NCI-H146 treated with DMSO at 0.1 percent for 48 hours (cell line): ENCODE measurements around the gene OPRL1.

ENCODE experiments used
- DNase-seq: peaks from one replicate; lab custom pipeline; 2025; ENCODE audit not compliant: unreplicated experiment; lab: John Stamatoyannopoulos, UW

OPRL1 gene

DNA sequence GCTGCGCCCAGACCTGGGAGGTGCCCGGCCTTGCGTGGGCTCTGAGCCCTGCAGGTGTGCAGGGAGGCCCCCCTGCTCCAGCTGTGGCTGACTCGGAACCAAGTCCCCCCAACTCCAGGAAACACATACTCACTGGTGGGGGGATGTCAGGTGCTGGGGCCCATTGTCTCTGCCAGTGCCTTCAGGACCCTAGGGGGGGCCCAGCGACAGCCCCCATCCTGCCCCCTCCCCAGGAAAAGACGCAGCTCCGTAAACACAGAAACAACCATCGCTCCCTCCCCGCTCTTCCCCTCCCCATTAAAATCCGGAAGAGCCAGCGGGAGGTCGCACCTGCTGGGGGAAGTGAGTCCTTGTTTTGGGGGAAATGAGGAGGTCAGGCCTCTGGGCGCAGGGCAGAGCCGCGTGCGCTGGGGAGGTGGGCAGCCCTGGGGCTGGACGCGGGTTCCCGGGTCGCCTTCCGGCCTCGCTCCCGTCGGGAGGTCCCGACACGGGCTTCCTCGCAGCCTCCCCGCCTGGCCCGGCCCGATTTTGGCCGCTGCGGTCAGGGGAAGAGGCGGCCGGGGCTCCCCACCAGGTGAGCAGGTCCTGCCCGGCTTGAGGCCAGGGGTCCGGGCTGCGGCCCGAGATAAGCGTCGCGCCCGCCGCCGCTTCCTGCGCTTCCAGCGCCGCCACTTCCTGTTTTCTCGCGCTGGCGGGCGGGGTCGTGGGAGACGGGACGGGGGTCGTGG is 37.7 kb upstream of the OPRL1 start:
- DNase-seq: no peak

- DNase-seq: no peak
These were observed 36.1 kb upstream of the OPRL1 start for GRCh38 chr20:64043768-64044167.

DNA sequence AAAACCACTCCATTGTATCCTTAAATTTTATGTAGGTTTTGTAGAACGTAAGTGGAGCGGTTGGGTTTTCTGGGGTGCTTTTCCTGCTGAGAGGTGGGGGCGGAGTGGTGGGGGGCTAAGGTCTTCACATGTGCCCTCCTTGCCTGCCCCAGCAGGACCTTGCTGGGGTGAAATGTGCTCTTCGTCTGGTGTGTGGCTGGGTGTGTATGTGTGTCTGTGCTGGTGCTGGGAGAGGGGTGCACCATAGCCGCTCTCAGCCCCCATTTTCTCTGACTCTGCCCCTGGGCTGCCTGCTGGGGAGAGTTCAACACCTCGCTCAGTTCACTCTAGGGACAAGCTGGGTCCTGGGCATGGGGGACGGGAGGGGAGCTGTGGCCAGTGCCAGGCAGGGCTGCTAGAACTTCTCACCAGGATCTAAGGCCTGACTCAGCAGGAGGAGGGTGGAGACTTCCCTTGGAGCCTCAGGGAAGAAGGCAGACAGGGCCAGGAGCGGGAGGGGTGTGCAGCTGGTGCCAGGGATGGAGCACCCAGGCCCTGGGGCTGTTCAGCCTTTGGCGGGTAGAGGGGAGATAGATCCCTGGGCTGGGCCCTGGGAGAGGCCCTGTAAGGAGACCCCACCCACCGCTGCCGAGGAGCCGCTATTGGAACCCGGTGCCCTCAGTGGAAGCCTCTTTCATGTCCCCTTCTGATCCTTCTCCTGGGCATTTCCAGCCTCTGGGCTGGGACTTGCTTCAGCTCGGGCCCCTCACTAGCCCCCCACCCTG is 35.2 kb upstream of the OPRL1 start:
- DNase-seq: no peak

DNA sequence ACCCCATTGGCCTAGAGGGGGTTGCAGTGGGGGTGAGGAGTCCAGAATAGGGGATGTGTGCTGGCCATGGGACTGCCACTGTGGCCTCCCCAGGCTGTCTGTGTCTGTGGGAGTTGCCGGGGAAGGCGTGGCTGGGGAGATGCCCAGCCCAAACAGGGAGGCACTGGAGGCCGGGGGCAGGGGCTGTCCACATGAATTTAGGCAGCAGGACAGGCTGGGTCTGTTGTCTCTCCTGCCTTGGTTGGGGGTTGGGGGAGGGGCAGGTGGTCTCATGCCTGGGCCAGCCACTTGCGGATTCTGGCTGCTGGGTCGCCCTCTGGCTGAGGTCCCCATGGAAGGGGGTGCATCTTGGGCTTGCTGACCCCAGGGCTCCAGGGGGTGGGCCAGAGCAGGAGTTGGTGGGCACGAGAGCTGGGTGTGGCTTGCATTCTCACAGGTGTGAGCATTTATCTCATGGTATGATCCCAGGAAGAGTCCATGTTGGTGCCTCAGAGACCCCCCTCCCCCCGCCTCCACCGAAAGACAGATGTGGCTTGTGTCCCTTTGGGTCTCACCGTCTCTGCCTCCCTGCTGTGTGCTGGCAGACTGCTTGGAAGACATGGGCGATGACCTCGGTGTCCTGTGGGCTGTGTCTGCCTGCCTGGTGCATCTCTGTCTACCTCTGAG is 34.4 kb upstream of the OPRL1 start:
- no peak for DNase-seq

- no peak for DNase-seq
These were observed 32.9 kb upstream of the OPRL1 start for GRCh38 chr20:64047046-64047389.

- no peak for DNase-seq
These were observed 31.9 kb upstream of the OPRL1 start for GRCh38 chr20:64047968-64048401.

- DNase-seq: no peak
These were observed 31.4 kb upstream of the OPRL1 start for GRCh38 chr20:64048402-64049044.

- no peak for DNase-seq
These were observed 30.6 kb upstream of the OPRL1 start, which contains the start of gene SOX18 for GRCh38 chr20:64049060-64049877. SOX18 (minus strand) TSS chr20:64049639; CDS start chr20:64049516, 123 bp downstream.

- DNase-seq: no peak
These were observed 30.0 kb upstream of the OPRL1 start for GRCh38 chr20:64049878-64050260.

DNA sequence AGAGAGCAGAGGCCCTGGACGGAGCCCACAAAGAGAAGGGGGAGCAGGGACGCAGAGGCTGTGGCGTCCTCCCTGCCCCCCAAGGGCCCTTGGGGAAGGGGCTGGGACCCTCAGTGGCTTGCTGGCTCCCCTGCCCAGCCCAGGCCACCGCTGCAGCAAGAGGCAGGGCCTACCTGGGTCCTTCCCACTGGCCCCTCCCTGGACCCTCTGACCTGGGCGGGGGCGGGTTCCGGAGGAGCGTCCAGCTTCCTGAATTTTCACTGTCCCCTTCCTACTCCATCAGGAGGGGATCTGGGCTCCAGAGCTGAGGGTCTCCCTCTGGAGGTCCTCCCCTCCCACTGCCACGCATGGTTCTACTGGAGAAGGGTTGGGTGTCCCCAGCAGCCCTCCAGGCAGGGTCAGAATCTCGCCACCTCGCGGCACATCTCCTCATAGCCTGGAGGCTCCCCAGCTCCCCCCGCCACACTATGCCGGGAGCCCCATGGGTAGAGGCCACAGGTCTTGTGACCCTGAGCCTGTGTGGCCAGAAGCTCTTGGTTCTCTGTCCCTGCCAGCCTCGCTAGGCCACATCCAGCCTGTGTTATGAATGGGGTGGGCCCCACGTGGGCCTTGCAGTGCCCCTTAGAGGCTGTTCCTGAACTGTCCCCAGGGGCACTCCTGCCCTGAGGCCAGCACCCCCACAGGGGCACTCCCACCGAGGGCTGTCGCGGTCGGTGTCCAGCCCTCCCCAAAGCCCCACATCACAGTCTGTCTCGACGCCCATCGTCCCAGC is 29.4 kb upstream of the OPRL1 start:
- no peak for DNase-seq

DNA sequence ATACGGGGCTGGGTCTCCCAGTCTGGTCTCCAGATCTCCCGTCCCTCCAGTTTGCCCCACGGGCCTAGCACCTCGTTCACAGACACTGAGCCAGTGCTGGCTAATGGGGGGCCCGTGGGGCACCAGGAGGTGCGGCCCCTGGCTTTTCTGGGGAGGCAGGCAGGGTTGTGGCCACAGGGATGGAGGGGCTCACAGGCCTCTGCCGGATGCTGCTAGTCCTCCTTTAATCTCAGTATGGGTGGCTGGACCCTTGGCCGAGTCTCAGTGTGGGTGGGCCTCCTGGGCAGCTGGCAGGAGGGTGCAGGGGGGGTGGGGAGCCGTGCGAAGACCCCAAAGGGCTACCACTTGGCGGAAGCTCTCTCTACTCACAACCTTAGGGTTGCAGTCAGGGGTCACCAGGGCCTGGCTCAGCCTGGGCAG is 28.8 kb upstream of the OPRL1 start:
- no peak for DNase-seq

GRCh38 chr20:64051561-64052325 is 28.1 kb upstream of the OPRL1 start:
- DNase-seq: no peak

- no peak for DNase-seq
These were observed 27.6 kb upstream of the OPRL1 start for GRCh38 chr20:64052326-64052722.

DNA sequence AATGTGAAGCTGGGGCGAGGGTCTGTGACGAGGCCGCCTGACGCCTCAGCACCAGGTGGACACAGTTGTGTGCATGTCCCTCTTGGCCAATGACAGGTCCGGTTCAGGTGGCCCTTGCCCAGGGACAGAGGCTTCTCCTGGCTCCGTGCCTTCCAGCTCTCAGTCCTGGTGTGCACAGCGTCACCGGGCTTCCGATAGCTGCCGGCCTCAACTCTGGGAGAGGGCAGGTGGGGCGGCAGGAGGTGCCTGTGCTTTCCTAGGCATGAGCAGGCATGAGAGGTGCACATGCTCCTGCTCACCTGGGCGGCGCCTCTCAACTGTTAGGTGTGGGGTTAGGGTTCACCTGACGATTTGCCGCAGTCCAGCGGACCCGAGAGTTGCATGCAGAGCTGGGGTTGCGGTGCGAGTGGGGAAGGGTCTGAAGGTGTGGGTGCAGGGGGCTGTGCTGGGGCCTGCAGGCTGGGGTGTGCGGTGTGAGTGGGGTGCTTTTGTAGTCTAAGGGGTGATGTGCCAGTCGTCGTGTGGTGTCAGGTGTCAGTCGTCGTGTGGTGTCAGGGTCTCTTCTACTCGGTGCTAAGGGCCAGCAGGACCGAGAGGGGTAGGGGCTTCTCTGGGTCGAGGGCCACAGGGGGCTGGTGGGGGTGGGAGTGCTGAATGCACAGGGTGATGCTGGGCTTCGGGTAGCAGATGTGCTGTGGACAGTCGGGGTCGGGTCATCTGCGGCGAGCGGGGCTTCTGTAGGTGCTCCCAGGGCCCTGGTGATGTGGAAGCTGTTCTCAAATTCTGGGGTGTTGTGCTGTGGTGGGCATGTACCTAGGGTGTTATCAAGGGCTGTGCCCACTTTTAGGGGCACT is 26.7 kb upstream of the OPRL1 start:
- no peak for DNase-seq

GRCh38 chr20:64053841-64054661 is 25.8 kb upstream of the OPRL1 start:
- DNase-seq: no peak

- DNase-seq: no peak
These were observed 24.4 kb upstream of the OPRL1 start for GRCh38 chr20:64055396-64055892.
